OCI-LY7 (cell line): ENCODE results near the gene HINFP. TPM values are rescaled to one million over a fixed set of nuclear protein-coding genes. Genes with fewer than 3 reads are reported as not detected.
A peak's percentile ranks its signal among the peaks of the same experiment; 100 is the strongest.

Experiments
- BruUV-seq: library from RNA; stranded (reverse); fragments of 400-500 nt; replicated peaks from 2 replicates; lab custom pipeline; 2021; lab: Mats Ljungman, UMichigan
- CTCF ChIA-PET: fragments of 300-600 bp; sonication (Branson Sonifier 250); formaldehyde crosslinking; loops from one replicate; lab custom pipeline; 2022; ENCODE audit warnings: antibody characterized with exemption; ENCODE audit not compliant: unreplicated experiment; lab: Charles Lee
- POLR2A ChIA-PET: fragments of 300-600 bp; sonication (Branson Sonifier 250); formaldehyde crosslinking; loops from one replicate; lab custom pipeline; 2022; ENCODE audit warnings: antibody characterized with exemption; lab: Charles Lee
- DNase-seq: peaks from one replicate; pipeline ENCODE4 v3.0.0-alpha.2; 2015; ENCODE audit warnings: low spot score
- H2AFZ ChIP-seq: fragments of 200-600 bp; sonication (generic), shearing (Covaris generic); 2 replicates; pipeline ENCODE4 v1.6.1; 2014; ENCODE audit warnings: mild to moderate bottlenecking, antibody characterized with exemption, low read length, moderate library complexity
- H3K27ac ChIP-seq: fragments of 200-600 bp; sonication (generic); 2 replicates; pipeline ENCODE4 v1.5.1; 2014; ENCODE audit warnings: mixed run types, low read depth, mild to moderate bottlenecking, moderate library complexity, low read length, inconsistent platforms; ENCODE audit not compliant: poor library complexity, severe bottlenecking
- H3K36me3 ChIP-seq: fragments of 200-600 bp; sonication (generic); 2 replicates; pipeline ENCODE4 v1.6.1; 2014; ENCODE audit warnings: mild to moderate bottlenecking, antibody characterized with exemption, low read length, moderate library complexity, mixed read lengths; ENCODE audit not compliant: insufficient read depth
- H3K4me1 ChIP-seq: fragments of 200-600 bp; sonication (generic); 2 replicates; pipeline ENCODE4 v1.5.1; 2014; ENCODE audit warnings: mild to moderate bottlenecking, low read length; ENCODE audit not compliant: insufficient read depth, poor library complexity, severe bottlenecking
- H3K4me2 ChIP-seq: fragments of 200-600 bp; sonication (generic); 2 replicates; pipeline ENCODE4 v1.6.1; 2014; ENCODE audit warnings: mild to moderate bottlenecking, low read length
- H3K4me3 ChIP-seq: fragments of 200-600 bp; sonication (generic); 2 replicates; pipeline ENCODE4 v1.5.1; 2014; ENCODE audit warnings: mild to moderate bottlenecking, low read depth, low read length; ENCODE audit not compliant: poor library complexity, severe bottlenecking
- H3K79me2 ChIP-seq: fragments of 200-600 bp; sonication (generic); 2 replicates; pipeline ENCODE4 v1.6.1; 2016; ENCODE audit warnings: low read depth, mild to moderate bottlenecking, low read length, moderate library complexity, mixed read lengths; ENCODE audit not compliant: insufficient read depth
- H3K9me2 ChIP-seq: fragments of 200-600 bp; sonication (generic); 2 replicates; pipeline ENCODE4 v1.6.1; 2016; ENCODE audit warnings: mild to moderate bottlenecking, low read length, mixed read lengths; ENCODE audit not compliant: insufficient read depth
- H3K9me3 ChIP-seq: fragments of 200-600 bp; sonication (generic); 2 replicates; pipeline ENCODE4 v1.6.1; 2014; ENCODE audit warnings: mild to moderate bottlenecking, mixed run types, low read length, mixed read lengths
- H4K20me1 ChIP-seq: fragments of 200-600 bp; sonication (generic); 2 replicates; pipeline ENCODE4 v1.6.1; 2014; ENCODE audit warnings: mild to moderate bottlenecking, antibody characterized with exemption, low read length, moderate library complexity, mixed read lengths; ENCODE audit not compliant: insufficient read depth
- CTCF ChIP-seq: fragments of 200-600 bp; sonication (generic); conservative IDR thresholded peaks from 2 replicates; pipeline ENCODE4 v1.5.1; 2014; ENCODE audit warnings: mild to moderate bottlenecking, antibody characterized with exemption, low read length, moderate library complexity, mixed read lengths
- EZH2phosphoT487 ChIP-seq: fragments of 200-600 bp; sonication (generic); IDR thresholded peaks from 2 replicates; pipeline ENCODE4 v1.6.1; 2018; ENCODE audit warnings: low read depth, borderline replicate concordance, mild to moderate bottlenecking, mixed run types, antibody characterized with exemption, low read length, moderate library complexity, mixed read lengths
- intact Hi-C: fragments of 100-400 bp; cut with micrococcal nuclease; formaldehyde crosslinking; loops from one replicate; pipeline ENCODE4 v1.10.0; 2022; ENCODE audit not compliant: unreplicated experiment
- total RNA-seq, 2 experiments: library from RNA; depleted of rRNA in 1 of 2; stranded (reverse); fragments of >200 nt in 1 of 2; shearing (Covaris generic) in 1 of 2; gene quantifications; 2 replicates each; pipeline ENCODE4 v1.2.3, GENCODE V29; 2014 to 2022

The HINFP gene
- total RNA-seq, 2 experiments from 2014 or later: 27.7 to 29.6 TPM

GRCh38 chr11:119109843-119110242, 11.5 kb upstream of the HINFP start:
- DNase-seq: no peak
- Histone ChIP-seq H3K27ac (no peak overlapping the region), H3K79me2 (peaks cover 6% of the 10 kb centered on the region; the same call in 1 of the 2 replicates), H4K20me1 (no peaks in the 10 kb centered on the region), H3K4me1 (peaks cover 18% of the 10 kb centered on the region), H2AFZ (no peak overlapping the region), H3K36me3 (peaks cover 15% of the 10 kb centered on the region), H3K4me2 (0 out of 2 replicates have a peak overlapping the region, but pooled peaks have one; percentile 1), H3K4me3 (no peak overlapping the region), H3K9me3 (no peaks in the 10 kb centered on the region), H3K9me2 (no peaks in the 10 kb centered on the region)
- no TSS peak for BruUV-seq
- ChIA-PET CTCF (interaction anchor here (0.6 to 1.4 kb wide), 2 partner anchors 11 to 46 kb away, joined by 3 to 7 read pairs; partner anchors contain the start of gene HINFP), POLR2A (interaction anchor here (0.9 to 4.0 kb wide), 4 partner anchors 9 to 13 kb away, joined by 3 to 41 read pairs (median 8); partner anchors contain the start of gene HINFP)
- intact Hi-C loops: no loop called here
- TF ChIP-seq EZH2phosphoT487 (no peak), CTCF (no peak)

- peaks cover 18% of the 10 kb centered on the region for H3K4me1 ChIP-seq
- BruUV-seq: no TSS peak
- H3K4me3 ChIP-seq: no peak overlapping the region
- H2AFZ ChIP-seq: no peak overlapping the region
- peaks cover 17% of the 10 kb centered on the region for H3K36me3 ChIP-seq
- DNase-seq: no peak
- POLR2A ChIA-PET: no interaction called here
- CTCF ChIA-PET: no interaction called here
- no peaks in the 10 kb centered on the region for H3K9me3 ChIP-seq
- H3K27ac ChIP-seq: no peak overlapping the region
- peaks cover 6% of the 10 kb centered on the region; the same call in 1 of the 2 replicates for H3K79me2 ChIP-seq
- intact Hi-C loops: no loop called here
- H3K4me2 ChIP-seq: no peak overlapping the region
- TF ChIP-seq EZH2phosphoT487 (no peak), CTCF (no peak)
- no peaks in the 10 kb centered on the region for H3K9me2 ChIP-seq
- no peaks in the 10 kb centered on the region for H4K20me1 ChIP-seq
Measured at GRCh38 chr11:119110439-119110838, 10.9 kb upstream of the HINFP start.

DNA sequence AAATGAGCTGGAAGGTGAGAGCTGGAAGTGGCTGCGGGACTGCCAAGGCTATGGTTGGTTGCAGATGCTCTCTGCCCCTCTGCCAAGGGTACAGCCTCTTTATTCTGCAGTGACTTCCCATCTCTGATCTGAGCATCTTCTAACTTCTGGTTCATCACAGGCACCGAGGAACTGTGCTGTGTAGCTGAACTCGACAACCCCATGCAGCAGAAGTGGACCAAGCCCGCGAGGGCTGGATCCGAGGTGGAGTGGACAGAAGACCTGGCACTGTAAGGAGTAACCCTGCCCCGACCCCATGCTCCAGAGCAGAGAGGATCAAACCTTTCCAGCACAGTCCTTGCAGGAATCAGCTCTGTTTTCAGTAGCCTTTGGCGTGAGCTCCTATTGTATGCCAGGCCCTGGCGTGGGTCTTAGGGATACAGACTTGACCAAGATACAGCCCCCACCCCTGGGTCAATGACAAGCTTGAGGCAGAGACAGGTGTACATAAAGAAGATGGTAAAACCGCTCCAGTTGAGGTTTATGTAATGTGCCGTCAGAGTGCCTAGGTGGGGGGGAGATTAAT, 9.9 kb upstream of the HINFP start:
- intact Hi-C loops: no loop called here
- no peak overlapping the region for H2AFZ ChIP-seq
- H3K9me2 ChIP-seq: no peaks in the 10 kb centered on the region
- H3K79me2 ChIP-seq: peaks cover 6% of the 10 kb centered on the region; the same call in 1 of the 2 replicates
- ChIA-PET POLR2A (interaction anchor here (0.6 kb wide), 1 partner anchor 36 kb away, joined by 4 read pairs; no protein-coding TSS in a partner anchor), CTCF (interaction anchor here (0.6 kb wide), 1 partner anchor 55 kb away, joined by 3 read pairs; no protein-coding TSS in a partner anchor)
- H4K20me1 ChIP-seq: no peaks in the 10 kb centered on the region
- TF ChIP-seq EZH2phosphoT487: no peak
- no peak for TF ChIP-seq CTCF
- peaks cover 15% of the 10 kb centered on the region for H3K4me1 ChIP-seq
- no peak overlapping the region for H3K4me2 ChIP-seq
- H3K9me3 ChIP-seq: no peaks in the 10 kb centered on the region
- peaks cover 22% of the 10 kb centered on the region for H3K36me3 ChIP-seq
- BruUV-seq: no TSS peak
- no peak for DNase-seq
- H3K27ac ChIP-seq: no peak overlapping the region
- no peak overlapping the region for H3K4me3 ChIP-seq
